Measurements from ENCODE around the gene SYNGR2. TPM values are rescaled to one million over a fixed set of nuclear protein-coding genes. Genes with fewer than 3 reads are reported as not detected.

SYNGR2 gene
- total RNA-seq, 2 donors from 2014 or later = 39.2 to 39.6 TPM

DNA sequence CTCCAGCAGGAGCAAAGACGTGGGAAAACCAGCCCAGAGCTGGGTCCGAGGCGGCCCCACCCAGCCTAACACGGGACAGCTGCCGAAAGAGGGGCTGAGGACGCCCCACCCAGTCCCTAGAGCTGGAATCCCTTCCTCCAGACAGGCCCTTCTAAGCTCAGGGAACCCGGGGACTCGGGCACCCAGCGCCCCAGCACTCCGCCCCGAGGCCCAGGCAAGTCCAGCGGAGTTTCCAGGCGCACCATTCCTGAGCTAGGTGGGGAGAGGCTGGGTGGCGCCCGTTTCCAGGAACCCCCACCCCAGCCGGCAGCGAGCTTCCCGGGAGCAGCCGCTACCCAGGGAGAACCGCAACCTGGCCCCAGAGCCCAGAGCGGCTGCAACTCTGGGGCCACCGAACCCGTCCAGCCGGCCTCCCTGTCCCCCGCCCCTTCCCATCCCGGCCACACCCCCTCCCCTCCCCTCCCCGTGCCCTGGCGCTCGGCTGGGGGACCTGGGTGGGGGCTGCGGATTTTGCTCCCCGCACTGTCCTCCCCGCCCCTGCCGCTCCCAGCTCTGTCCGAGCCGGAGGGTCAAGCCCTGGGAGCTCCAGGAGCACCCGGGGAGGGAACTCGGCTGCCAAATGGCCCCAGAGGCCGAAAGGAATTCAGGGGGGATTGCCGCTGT is 40.4 kb upstream of the SYNGR2 start:
- Histone ChIP-seq H3K9ac (ENCODE audit: extremely low read depth, low read length, poor library complexity, severe bottlenecking) (peak overlapping the region; percentile 47), H3K27ac (ENCODE audit: low read depth, low read length) (peak overlapping the region; percentile 38), H3K4me1 (ENCODE audit: control insufficient read depth, insufficient read depth, low read length) (peaks cover 5% of the 10 kb centered on the region), H3K27me3 (ENCODE audit: control insufficient read depth, insufficient read depth, low read length, poor library complexity, severe bottlenecking) (peaks cover 7% of the 10 kb centered on the region), H3K36me3 (ENCODE audit: control insufficient read depth, insufficient read depth, low read length) (peaks cover 13% of the 10 kb centered on the region), H3K9me3 (ENCODE audit: control insufficient read depth, low read length) (no peaks in the 10 kb centered on the region), H3K4me3 (ENCODE audit: low read length) (peak overlapping the region; percentile 78)
- peak overlapping the region; percentile 92 for H3K27ac Mint-ChIP-seq
- TF ChIP-seq, protein P1, sequence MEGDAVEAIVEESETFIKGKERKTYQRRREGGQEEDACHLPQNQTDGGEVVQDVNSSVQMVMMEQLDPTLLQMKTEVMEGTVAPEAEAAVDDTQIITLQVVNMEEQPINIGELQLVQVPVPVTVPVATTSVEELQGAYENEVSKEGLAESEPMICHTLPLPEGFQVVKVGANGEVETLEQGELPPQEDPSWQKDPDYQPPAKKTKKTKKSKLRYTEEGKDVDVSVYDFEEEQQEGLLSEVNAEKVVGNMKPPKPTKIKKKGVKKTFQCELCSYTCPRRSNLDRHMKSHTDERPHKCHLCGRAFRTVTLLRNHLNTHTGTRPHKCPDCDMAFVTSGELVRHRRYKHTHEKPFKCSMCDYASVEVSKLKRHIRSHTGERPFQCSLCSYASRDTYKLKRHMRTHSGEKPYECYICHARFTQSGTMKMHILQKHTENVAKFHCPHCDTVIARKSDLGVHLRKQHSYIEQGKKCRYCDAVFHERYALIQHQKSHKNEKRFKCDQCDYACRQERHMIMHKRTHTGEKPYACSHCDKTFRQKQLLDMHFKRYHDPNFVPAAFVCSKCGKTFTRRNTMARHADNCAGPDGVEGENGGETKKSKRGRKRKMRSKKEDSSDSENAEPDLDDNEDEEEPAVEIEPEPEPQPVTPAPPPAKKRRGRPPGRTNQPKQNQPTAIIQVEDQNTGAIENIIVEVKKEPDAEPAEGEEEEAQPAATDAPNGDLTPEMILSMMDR (conservative IDR thresholded peaks at IDR 0.05) = no peak
- peaks cover 12% of the 10 kb centered on the region for H3K27me3 Mint-ChIP-seq (ENCODE audit: insufficient read depth)
- DNase-seq = no peak
- H3K36me3 Mint-ChIP-seq (ENCODE audit: low read depth) = peaks cover 9% of the 10 kb centered on the region
- 1 to 5% methylated on average over 16 to 35 of the region's 39 CpGs for WGBS, 2 experiments (ENCODE audit: insufficient coverage in 1 of 2, insufficient read length in 1 of 2)
- H3K9me3 Mint-ChIP-seq = no peaks in the 10 kb centered on the region
- peaks cover 17% of the 10 kb centered on the region for H3K4me1 Mint-ChIP-seq
- peak overlapping the region; percentile 83 for H3K4me3 Mint-ChIP-seq

DNA sequence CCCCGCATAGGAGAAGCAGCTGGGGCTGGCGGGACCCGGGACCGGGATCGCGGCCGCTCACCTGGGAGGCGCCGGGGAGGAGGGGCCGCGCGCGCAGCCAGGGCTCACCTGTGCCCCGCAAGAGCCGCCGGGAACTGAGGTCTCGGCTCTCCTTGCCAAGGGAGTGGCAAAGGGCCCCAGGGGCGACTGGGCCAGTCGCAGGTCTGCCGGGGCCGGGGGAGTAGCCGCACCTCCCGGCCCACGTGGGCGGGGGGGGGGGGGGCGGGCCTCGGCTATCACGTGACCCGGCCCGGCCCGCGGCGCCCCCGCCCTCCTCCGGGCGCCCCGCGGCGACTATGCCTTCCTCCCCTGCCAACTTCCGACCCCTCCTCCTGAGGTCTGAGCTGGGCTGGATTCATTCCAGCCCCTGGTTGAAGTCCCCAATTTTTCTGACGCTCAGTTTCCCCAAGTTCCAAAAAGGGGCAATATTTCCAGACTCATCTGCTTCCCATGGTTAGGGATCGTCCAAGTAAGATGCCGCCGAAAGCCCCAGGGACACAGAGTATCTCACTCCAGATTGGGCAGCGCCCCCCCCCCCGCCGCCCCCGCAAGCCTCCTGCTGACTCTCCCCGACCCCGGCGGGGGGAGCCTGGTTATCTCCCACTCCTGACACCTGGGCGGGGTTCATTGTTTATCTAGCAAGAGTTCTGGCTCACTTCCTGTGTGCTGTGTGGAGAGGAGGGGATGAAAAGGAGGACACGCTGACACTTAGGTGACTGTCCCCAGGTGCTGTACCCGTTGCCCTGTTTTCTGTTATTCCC is 39.6 kb upstream of the SYNGR2 start, which contains the start of gene TMC6:
TSS of gene TMC6 (minus strand) at position 205 of the 800 bp plus-strand sequence. CDS start 1,923 bp downstream, outside the sequence.
- Histone ChIP-seq H3K4me3 (ENCODE audit: low read length) (peak within 1 kb of the TSS; percentile 78), H3K4me1 (ENCODE audit: control insufficient read depth, insufficient read depth, low read length) (peaks cover 5% of the 10 kb centered on the region), H3K36me3 (ENCODE audit: control insufficient read depth, insufficient read depth, low read length) (peaks cover 6% of the 10 kb centered on the region), H3K27ac (ENCODE audit: low read depth, low read length) (peak within 1 kb of the TSS; percentile 38), H3K9me3 (ENCODE audit: control insufficient read depth, low read length) (no peaks in the 10 kb centered on the region), H3K9ac (ENCODE audit: extremely low read depth, low read length, poor library complexity, severe bottlenecking) (peak within 1 kb of the TSS; percentile 47), H3K27me3 (ENCODE audit: control insufficient read depth, insufficient read depth, low read length, poor library complexity, severe bottlenecking) (peaks cover 7% of the 10 kb centered on the region)
- WGBS, 2 experiments (ENCODE audit: insufficient coverage in 1 of 2, insufficient read length in 1 of 2) = 3 to 7% methylated on average over 21 to 52 of the region's 54 CpGs
- Mint-ChIP-seq H3K27me3 (ENCODE audit: insufficient read depth) (peaks cover 19% of the 10 kb centered on the region), H3K27ac (peak within 1 kb of the TSS; percentile 92), H3K4me1 (peaks cover 18% of the 10 kb centered on the region), H3K9me3 (no peaks in the 10 kb centered on the region), H3K36me3 (ENCODE audit: low read depth) (peaks cover 4% of the 10 kb centered on the region), H3K4me3 (peak within 1 kb of the TSS; percentile 83)
- TF ChIP-seq, protein P1 (conservative IDR thresholded peaks at IDR 0.05) = no peak
- peak; percentile 97 for DNase-seq

DNA sequence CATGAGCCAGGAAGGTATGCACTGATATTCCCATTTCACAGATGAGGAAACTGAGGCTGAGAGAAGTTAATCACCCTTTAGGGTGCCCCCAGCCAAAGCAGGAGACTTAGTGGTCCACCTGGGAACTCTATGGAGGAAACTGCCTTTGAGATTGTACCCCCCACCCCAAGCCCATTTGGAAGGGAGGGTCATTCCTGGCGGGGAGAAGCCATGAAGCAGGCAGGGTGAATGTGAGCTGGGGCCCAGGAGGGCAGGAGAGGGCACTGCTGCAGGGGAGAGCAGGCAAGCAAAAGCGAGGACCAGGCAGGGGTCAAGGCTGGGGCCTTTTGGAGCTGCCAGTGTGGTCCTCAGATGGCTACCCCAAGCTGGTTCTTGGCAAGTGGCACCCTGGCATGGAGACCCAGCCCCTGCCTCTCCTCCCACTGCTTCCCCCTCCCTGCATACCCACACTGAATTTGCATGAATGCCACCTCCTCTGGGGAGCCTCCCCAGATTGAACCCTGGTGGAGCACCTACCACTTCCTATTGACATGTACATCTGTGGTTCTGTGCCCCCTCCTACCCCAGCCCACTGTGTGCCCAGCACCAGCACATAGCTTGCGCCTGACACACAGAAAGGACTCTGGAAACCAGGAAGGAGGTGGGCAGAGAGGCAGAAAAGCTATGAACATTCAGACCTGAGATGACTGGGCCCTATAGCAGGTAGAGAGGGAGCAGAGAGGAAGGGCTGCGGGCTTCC is 38.9 kb upstream of the SYNGR2 start:
- WGBS, 2 experiments (ENCODE audit: insufficient coverage in 1 of 2, insufficient read length in 1 of 2) = 89 to 91% methylated on average over 3 to 4 of the region's 4 CpGs
- no peaks in the 10 kb centered on the region for H3K9me3 Mint-ChIP-seq
- H3K4me1 ChIP-seq (ENCODE audit: control insufficient read depth, insufficient read depth, low read length) = peaks cover 5% of the 10 kb centered on the region
- H3K4me3 Mint-ChIP-seq = peak overlapping the region; percentile 83
- peak overlapping the region; percentile 78 for H3K4me3 ChIP-seq (ENCODE audit: low read length)
- peaks cover 1% of the 10 kb centered on the region for H3K36me3 Mint-ChIP-seq (ENCODE audit: low read depth)
- no peaks in the 10 kb centered on the region for H3K9me3 ChIP-seq (ENCODE audit: control insufficient read depth, low read length)
- peaks cover 7% of the 10 kb centered on the region for H3K27me3 ChIP-seq (ENCODE audit: control insufficient read depth, insufficient read depth, low read length, poor library complexity, severe bottlenecking)
- peaks cover 22% of the 10 kb centered on the region for H3K27me3 Mint-ChIP-seq (ENCODE audit: insufficient read depth)
- peak overlapping the region; percentile 92 for H3K27ac Mint-ChIP-seq
- TF ChIP-seq, protein P1 (conservative IDR thresholded peaks at IDR 0.05) = no peak
- peaks cover 3% of the 10 kb centered on the region for H3K36me3 ChIP-seq (ENCODE audit: control insufficient read depth, insufficient read depth, low read length)
- H3K4me1 Mint-ChIP-seq = peaks cover 21% of the 10 kb centered on the region
- no peak overlapping the region for H3K27ac ChIP-seq (ENCODE audit: low read depth, low read length)
- DNase-seq = peak; percentile 70
- H3K9ac ChIP-seq (ENCODE audit: extremely low read depth, low read length, poor library complexity, severe bottlenecking) = no peak overlapping the region
